Gastroesophageal sphincter (tissue), 4 donors: Measurements from ENCODE around the gene DUOX2. TPM values are rescaled to one million over a fixed set of nuclear protein-coding genes. Genes with fewer than 3 reads are reported as not detected.
A peak's percentile ranks its signal among the peaks of the same experiment; 100 is the strongest.

ENCODE experiments used
- ATAC-seq: fragments of 150-250 bp; one replicate; pipeline ENCODE4 v1.9.1; 2016; ENCODE audit warnings: mild to moderate bottlenecking, moderate library complexity
- H3K27ac ChIP-seq, 4 donors: fragments of 200-600 bp; sonication (generic) in 3 of 4; 1 replicate in 3 of 4; 2 replicates in 1 of 4; pipeline ENCODE4 v1.5.1; 2016 to 2019
- H3K27me3 ChIP-seq: fragments of 200-600 bp; sonication (generic); one replicate; pipeline ENCODE4 v1.5.1; 2019
- H3K36me3 ChIP-seq, 2 donors: fragments of 200-600 bp; sonication (generic); one replicate each; pipeline ENCODE4 v1.5.1; 2019; ENCODE audit warnings: control low read depth in 1 of 2
- H3K4me1 ChIP-seq, 3 donors: fragments of 200-600 bp; sonication (generic); 1 replicate in 2 of 3; 2 replicates in 1 of 3; pipeline ENCODE4 v1.5.1; 2016 to 2019; ENCODE audit warnings: control low read depth in 2 of 3
- H3K4me3 ChIP-seq, 2 donors: fragments of 200-600 bp; sonication (generic); one replicate each; pipeline ENCODE4 v1.5.1; 2019; ENCODE audit warnings: mild to moderate bottlenecking in 1 of 2, moderate library complexity in 1 of 2
- H3K9me3 ChIP-seq, 3 donors: fragments of 200-600 bp; sonication (generic); one replicate each; pipeline ENCODE4 v1.5.1; 2017 to 2019; ENCODE audit warnings: control low read depth in 2 of 3
- EP300 ChIP-seq: sonication (generic); formaldehyde crosslinking; IDR thresholded peaks from one replicate; pipeline ENCODE4 v1.6.1; 2017; ENCODE audit warnings: antibody characterized with exemption, mild to moderate bottlenecking
- POLR2A ChIP-seq, 2 donors: fragments of 450-650 bp; IDR thresholded peaks; one replicate each; pipeline ENCODE4 v1.6.1; 2017; ENCODE audit warnings: antibody characterized with exemption in 2 of 2, mild to moderate bottlenecking in 2 of 2, moderate library complexity in 1 of 2
- POLR2AphosphoS5 ChIP-seq: sonication (generic); formaldehyde crosslinking; IDR thresholded peaks from one replicate; pipeline ENCODE4 v1.6.1; 2017; ENCODE audit warnings: antibody characterized with exemption
- WGBS, 2 donors: methylation state at CpG; one replicate each; pipeline ENCODE4 v1.1.5; 2018; ENCODE audit warnings: low coverage in 1 of 2; 5-methylcytosine and 5-hydroxymethylcytosine counted together
- total RNA-seq, 4 donors: library from RNA; depleted of rRNA; stranded (reverse); fragments of >200 nt; gene quantifications; one replicate each; pipeline ENCODE4 v1.1.0, GENCODE V29; 2016
- TF ChIP-seq, protein P1 (sequence below), 4 experiments: fragments of 200-600 bp in 2 of 4; fragments of 450-650 bp in 2 of 4; sonication (generic) in 1 of 4; IDR thresholded peaks; one replicate each; pipeline ENCODE4 v1.5.1; 2017 to 2019; ENCODE audit warnings: antibody characterized with exemption in 4 of 4, mild to moderate bottlenecking in 2 of 4, moderate library complexity in 2 of 4

Gene DUOX2
- 1 to 10 TPM in 1 of 4 donors, under 1 TPM in 3; 0.13 to 1.5 (median 0.54) TPM for total RNA-seq

DNA sequence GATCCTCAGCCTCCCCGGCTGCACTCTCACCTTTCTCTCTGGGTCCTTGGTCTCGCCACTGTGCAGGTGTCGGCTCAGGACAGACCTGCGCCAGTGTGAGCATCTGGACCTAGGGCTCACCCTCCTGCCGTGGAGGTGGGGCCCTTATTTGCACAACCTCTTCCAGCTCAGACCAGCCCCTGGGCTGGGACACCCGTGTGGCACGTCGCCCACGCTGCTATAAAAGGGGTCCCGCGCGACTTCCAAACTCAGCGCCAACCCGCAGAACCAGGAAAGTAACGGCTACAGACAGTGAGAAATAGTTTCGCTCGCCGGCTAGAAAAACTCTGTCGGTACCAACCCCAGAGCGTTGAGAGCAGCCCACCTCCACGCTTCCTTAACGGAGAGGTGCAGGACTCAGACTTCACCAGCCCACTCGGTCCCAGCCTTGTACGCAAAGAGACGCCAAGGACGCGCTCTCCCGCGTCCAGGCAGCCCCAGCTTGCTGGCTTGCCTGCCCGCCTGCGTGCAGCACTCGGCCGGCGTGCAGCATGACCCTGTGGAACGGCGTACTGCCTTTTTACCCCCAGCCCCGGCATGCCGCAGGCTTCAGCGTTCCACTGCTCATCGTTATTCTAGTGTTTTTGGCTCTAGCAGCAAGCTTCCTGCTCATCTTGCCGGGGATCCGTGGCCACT lies at the start of gene DUOX2, which contains the start of gene DUOXA2:
Gene DUOX2 (minus strand): TSS at position 97 of the 675 bp plus-strand sequence. CDS start 761 bp downstream, outside the sequence.
Gene DUOXA2 (plus strand): TSS at position 251 of the 675 bp plus-strand sequence. CDS start 280 bp downstream, at position 531.
- H3K4me1 ChIP-seq: peaks cover 0 to 51% (median 20%) of the 10 kb centered on the region in 3 donors
- peaks cover 98% of the 10 kb centered on the region for H3K27me3 ChIP-seq
- TF ChIP-seq, protein P1, sequence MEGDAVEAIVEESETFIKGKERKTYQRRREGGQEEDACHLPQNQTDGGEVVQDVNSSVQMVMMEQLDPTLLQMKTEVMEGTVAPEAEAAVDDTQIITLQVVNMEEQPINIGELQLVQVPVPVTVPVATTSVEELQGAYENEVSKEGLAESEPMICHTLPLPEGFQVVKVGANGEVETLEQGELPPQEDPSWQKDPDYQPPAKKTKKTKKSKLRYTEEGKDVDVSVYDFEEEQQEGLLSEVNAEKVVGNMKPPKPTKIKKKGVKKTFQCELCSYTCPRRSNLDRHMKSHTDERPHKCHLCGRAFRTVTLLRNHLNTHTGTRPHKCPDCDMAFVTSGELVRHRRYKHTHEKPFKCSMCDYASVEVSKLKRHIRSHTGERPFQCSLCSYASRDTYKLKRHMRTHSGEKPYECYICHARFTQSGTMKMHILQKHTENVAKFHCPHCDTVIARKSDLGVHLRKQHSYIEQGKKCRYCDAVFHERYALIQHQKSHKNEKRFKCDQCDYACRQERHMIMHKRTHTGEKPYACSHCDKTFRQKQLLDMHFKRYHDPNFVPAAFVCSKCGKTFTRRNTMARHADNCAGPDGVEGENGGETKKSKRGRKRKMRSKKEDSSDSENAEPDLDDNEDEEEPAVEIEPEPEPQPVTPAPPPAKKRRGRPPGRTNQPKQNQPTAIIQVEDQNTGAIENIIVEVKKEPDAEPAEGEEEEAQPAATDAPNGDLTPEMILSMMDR (IDR thresholded peaks at IDR 0.05): no peak
- TF ChIP-seq POLR2A (IDR thresholded peaks at IDR 0.05) (no peak), EP300 (no peak), POLR2AphosphoS5 (no peak)
- WGBS, 2 donors: 0 to 11% methylated on average over 1 to 7 of the region's 42 CpGs
- no peak within 1 kb of the TSS for H3K27ac ChIP-seq
- no peak for ATAC-seq
- no peaks in the 10 kb centered on the region for H3K36me3 ChIP-seq
- H3K9me3 ChIP-seq: no peaks in the 10 kb centered on the region
- H3K4me3 ChIP-seq: no peak within 1 kb of the TSS

DNA sequence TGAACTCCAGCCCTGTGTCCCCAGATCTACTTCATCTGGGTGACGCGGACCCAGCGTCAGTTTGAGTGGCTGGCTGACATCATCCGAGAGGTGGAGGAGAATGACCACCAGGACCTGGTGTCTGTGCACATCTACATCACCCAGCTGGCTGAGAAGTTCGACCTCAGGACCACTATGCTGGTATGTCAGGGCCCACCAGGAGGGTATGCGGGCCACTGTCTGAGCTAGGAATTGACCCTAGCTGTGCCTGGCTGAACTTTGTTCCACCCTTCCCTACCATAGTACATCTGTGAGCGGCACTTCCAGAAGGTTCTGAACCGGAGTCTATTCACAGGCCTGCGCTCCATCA lies 49.5 kb upstream of the DUOX2 start:
- H3K27ac ChIP-seq: no peak overlapping the region
- H3K4me1 ChIP-seq: peaks cover 0 to 43% (median 5%) of the 10 kb centered on the region in 3 donors
- 72 to 87% methylated on average over 7 to 8 of the region's 9 CpGs for WGBS, 2 donors
- H3K9me3 ChIP-seq: no peaks in the 10 kb centered on the region
- no peak for ATAC-seq
- no peak overlapping the region for H3K4me3 ChIP-seq
- TF ChIP-seq POLR2AphosphoS5 (no peak), EP300 (no peak)
- H3K27me3 ChIP-seq: no peaks in the 10 kb centered on the region
- H3K36me3 ChIP-seq: no peaks in the 10 kb centered on the region

DNA sequence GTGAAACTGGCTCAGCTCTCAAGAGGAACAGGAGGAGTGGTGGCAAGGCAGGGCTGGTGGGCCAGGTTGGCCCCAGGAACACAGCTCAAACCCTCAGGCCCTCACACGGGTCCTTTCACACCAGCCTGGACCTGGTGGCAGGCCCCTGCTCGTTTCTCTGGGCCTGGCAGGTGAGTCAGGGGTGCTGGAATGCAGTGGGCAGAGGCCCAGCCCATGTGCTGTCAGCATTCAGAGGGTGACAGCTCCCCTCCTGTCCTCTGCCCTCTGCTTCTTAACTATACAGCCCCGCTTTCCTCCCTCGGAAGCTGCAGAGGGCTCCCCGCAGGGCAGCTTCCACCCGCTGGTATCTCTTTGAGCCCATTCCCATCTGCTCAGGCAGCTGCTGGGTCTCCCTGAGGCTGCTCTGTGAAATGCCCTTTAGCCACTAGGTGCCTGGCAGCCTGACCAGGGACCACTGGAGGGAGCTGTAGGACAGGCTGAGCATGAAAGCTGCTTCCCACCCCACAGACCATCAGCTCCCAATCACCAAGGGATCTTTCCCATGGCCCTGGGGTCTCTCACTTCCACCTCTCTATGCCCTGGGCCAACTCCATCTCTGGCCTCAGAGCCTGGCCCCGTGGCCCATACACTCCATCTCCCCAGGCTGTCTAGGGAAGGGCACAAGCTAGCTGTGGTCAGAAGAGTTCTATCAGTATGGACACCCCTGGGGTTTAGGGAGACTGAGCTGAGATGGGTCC lies 49.0 kb upstream of the DUOX2 start:
- Histone ChIP-seq H3K4me1 (peaks cover 0 to 38% (median 5%) of the 10 kb centered on the region in 3 donors), H3K4me3 (no peak overlapping the region), H3K27me3 (no peaks in the 10 kb centered on the region), H3K36me3 (no peaks in the 10 kb centered on the region), H3K9me3 (no peaks in the 10 kb centered on the region), H3K27ac (no peak overlapping the region)
- TF ChIP-seq, protein P1 (IDR thresholded peaks at IDR 0.05): peak in 3 of 4 experiments; percentile 84 to 91 (median 89)
- TF ChIP-seq POLR2A (IDR thresholded peaks at IDR 0.05): no peak
- ATAC-seq: peak; percentile 61
- WGBS, 2 donors: 0% methylated on average over 6 of the region's 7 CpGs; no CpG with 5 or more reads in 1 of the 2 donors

DNA sequence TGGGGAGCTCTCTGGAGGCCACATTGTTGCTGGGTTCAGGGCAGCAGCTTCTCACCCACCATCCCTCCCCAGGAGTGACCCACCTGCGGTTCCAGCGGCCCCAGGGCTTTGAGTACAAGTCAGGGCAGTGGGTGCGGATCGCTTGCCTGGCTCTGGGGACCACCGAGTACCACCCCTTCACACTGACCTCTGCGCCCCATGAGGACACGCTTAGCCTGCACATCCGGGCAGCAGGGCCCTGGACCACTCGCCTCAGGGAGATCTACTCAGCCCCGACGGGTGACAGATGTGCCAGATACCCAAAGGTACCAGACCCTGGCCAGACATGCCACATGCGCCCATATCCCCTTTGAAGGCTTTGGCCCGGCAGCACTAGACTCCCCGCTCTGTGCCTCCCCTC lies 47.7 kb upstream of the DUOX2 start:
- Histone ChIP-seq H3K4me1 (peaks cover 0 to 30% (median 5%) of the 10 kb centered on the region in 3 donors), H3K36me3 (no peaks in the 10 kb centered on the region), H3K27me3 (no peaks in the 10 kb centered on the region), H3K4me3 (no peak overlapping the region), H3K27ac (no peak overlapping the region), H3K9me3 (no peaks in the 10 kb centered on the region)
- 85 to 94% methylated on average over 3 to 4 of the region's 14 CpGs for WGBS, 2 donors
- TF ChIP-seq EP300 (no peak), POLR2A (IDR thresholded peaks at IDR 0.05) (no peak), POLR2AphosphoS5 (no peak)
- TF ChIP-seq, protein P1 (IDR thresholded peaks at IDR 0.05): no peak
- no peak for ATAC-seq

DNA sequence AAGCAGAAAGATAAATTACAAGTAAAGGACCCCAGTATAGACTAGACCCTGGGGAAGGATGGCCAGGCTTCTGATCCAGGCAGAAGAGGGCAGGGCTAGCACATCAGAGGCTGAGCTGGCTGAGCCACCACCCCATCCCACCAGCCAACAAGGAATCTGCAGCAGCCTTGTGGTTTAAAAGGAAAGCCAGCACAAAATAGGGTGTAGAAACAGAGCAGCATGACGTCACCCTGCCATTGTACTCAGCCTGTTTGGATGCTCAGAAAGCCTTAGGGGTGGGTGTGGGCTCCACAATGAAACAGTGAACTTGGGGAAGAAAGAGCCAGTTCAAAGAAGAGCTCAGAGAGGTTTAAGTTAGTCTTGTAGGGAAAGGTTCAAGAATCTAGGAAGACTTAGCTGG lies 44.0 kb upstream of the DUOX2 start:
- ATAC-seq: peak; percentile 21
- no peak for TF ChIP-seq EP300
- no peak for TF ChIP-seq POLR2A (IDR thresholded peaks at IDR 0.05)
- TF ChIP-seq POLR2AphosphoS5: no peak
- TF ChIP-seq, protein P1 (IDR thresholded peaks at IDR 0.05): no peak
- WGBS, 2 donors: 50% methylated on average over 1 of the region's 1 CpG; no CpG with 5 or more reads in 1 of the 2 donors
- no peaks in the 10 kb centered on the region for H3K9me3 ChIP-seq
- no peak overlapping the region for H3K27ac ChIP-seq
- no peak overlapping the region for H3K4me3 ChIP-seq
- H3K4me1 ChIP-seq: peaks cover 0 to 7% (median 3%) of the 10 kb centered on the region in 3 donors
- no peaks in the 10 kb centered on the region for H3K27me3 ChIP-seq
- no peaks in the 10 kb centered on the region for H3K36me3 ChIP-seq
